Measurements from ENCODE around the gene RALGAPA2. TPM values are rescaled to one million over a fixed set of nuclear protein-coding genes. Genes with fewer than 3 reads are reported as not detected.

RALGAPA2 gene
- total RNA-seq, 4 donors from 2014 or later = 20.1 to 27.7 (median 23.0) TPM

GRCh38 chr20:20426655-20426907 lies 285.9 kb downstream of the RALGAPA2 start:
- WGBS = 74% methylated on average over 4 of the region's 4 CpGs
- intact Hi-C loops (cut with DNase I) = no loop called here
- no peaks in the 10 kb centered on the region for H3K4me1 ChIP-seq

DNA sequence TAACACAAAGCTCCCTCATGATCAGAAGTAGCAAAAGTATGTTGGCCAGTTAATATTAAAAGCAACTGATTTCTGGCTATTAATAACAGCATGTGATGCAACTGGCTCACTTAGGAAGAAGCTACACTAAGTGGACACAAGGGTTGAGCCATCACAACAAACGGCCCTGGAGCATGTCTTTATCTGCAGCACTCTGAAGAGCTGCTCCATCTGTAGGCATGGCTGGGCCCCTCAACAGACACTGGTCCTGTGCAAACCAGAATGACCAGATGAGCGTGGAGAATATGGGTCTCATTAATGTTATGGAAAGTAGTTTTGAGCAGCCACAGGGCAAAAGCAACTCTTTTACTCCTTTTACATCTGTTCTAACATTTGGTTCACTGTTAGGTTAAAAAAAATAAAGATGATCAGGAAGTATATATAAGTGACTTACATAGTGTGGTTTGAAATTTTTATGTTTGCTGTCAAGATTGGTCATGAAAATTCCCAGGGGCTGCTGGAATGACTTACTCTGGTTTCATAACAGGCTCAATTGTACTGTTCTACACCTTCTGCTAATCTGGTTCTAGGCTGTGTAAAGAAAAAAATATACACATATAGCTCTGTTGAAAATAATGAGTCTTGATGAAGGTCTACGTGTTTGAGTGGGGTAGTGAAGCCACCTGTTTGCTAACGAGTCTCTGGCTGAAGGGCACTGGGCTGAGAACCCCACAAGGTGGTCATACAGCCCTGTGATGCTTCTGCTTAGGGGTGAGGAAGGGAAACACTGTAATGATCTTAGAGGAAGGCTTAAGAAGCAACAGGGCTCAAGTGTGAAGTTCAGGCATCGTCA lies 286.4 kb downstream of the RALGAPA2 start:
- H3K9me3 ChIP-seq = no peaks in the 10 kb centered on the region
- WGBS = 72% methylated on average over 5 of the region's 5 CpGs
- no peak overlapping the region for H3K4me3 ChIP-seq
- H3K27me3 ChIP-seq = no peaks in the 10 kb centered on the region
- no peaks in the 10 kb centered on the region for H3K4me1 ChIP-seq
- DNase-seq (ENCODE audit: extremely low spot score) = no peak
- TF ChIP-seq EP300 (IDR thresholded peaks at IDR 0.05) (no peak), POLR2A (IDR thresholded peaks at IDR 0.05; ENCODE audit: low read depth) (no peak), POLR2AphosphoS5 (IDR thresholded peaks at IDR 0.05) (no peak)
- TF ChIP-seq, protein P1, sequence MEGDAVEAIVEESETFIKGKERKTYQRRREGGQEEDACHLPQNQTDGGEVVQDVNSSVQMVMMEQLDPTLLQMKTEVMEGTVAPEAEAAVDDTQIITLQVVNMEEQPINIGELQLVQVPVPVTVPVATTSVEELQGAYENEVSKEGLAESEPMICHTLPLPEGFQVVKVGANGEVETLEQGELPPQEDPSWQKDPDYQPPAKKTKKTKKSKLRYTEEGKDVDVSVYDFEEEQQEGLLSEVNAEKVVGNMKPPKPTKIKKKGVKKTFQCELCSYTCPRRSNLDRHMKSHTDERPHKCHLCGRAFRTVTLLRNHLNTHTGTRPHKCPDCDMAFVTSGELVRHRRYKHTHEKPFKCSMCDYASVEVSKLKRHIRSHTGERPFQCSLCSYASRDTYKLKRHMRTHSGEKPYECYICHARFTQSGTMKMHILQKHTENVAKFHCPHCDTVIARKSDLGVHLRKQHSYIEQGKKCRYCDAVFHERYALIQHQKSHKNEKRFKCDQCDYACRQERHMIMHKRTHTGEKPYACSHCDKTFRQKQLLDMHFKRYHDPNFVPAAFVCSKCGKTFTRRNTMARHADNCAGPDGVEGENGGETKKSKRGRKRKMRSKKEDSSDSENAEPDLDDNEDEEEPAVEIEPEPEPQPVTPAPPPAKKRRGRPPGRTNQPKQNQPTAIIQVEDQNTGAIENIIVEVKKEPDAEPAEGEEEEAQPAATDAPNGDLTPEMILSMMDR (IDR thresholded peaks at IDR 0.05) = no peak
- intact Hi-C loops (cut with DNase I) = no loop called here
- H3K27ac ChIP-seq (replicated peaks in 1 of 4) = no peak overlapping the region
- peaks cover 0 to 34% (median 0%) of the 10 kb centered on the region in 4 donors for H3K36me3 ChIP-seq

More at GRCh38 chr20:20426655-20426907, 285.9 kb downstream of the RALGAPA2 start:
- no peak for DNase-seq (ENCODE audit: extremely low spot score)
- Histone ChIP-seq H3K27me3 (no peaks in the 10 kb centered on the region), H3K36me3 (peaks cover 0 to 34% (median 0%) of the 10 kb centered on the region in 4 donors), H3K4me3 (no peak overlapping the region), H3K9me3 (no peaks in the 10 kb centered on the region), H3K27ac (replicated peaks in 1 of 4) (no peak overlapping the region)
- TF ChIP-seq POLR2AphosphoS5 (IDR thresholded peaks at IDR 0.05) (no peak), POLR2A (IDR thresholded peaks at IDR 0.05; ENCODE audit: low read depth) (no peak), EP300 (IDR thresholded peaks at IDR 0.05) (no peak)
- TF ChIP-seq, protein P1 (IDR thresholded peaks at IDR 0.05) = no peak

DNA sequence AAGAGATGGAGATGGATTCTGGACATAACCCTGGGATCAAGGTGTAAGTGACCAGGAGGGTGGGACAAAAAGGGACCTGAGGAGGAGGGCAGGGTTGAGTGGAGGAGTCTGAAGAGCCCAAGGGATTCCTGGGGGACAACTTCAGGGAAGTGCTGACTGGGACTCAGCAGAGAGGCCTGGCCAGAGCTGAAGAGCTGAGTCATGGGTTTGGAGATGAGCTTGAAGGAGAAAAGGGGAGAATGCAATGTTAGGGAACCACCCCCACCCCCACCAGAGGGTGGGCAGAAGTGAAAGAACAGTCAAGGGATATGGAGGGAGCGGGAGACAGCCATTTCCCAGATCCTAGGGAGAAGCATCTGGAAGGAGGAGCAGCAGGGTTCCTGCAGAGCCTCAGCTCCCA lies 289.3 kb downstream of the RALGAPA2 start:
- intact Hi-C loops (cut with DNase I) = no loop called here
- Histone ChIP-seq H3K4me1 (no peaks in the 10 kb centered on the region), H3K27ac (replicated peaks in 1 of 4) (no peak overlapping the region), H3K9me3 (no peaks in the 10 kb centered on the region), H3K36me3 (peaks cover 0 to 34% (median 0%) of the 10 kb centered on the region in 4 donors), H3K27me3 (no peaks in the 10 kb centered on the region), H3K4me3 (no peak overlapping the region)
- WGBS = 100% methylated on average over 1 of the region's 1 CpG
- no peak for DNase-seq (ENCODE audit: extremely low spot score)
- TF ChIP-seq EP300 (IDR thresholded peaks at IDR 0.05) (no peak), POLR2A (IDR thresholded peaks at IDR 0.05; ENCODE audit: low read depth) (no peak), POLR2AphosphoS5 (IDR thresholded peaks at IDR 0.05) (no peak)
- TF ChIP-seq, protein P1 (IDR thresholded peaks at IDR 0.05) = no peak

GRCh38 chr20:20417876-20418676 lies 294.4 kb downstream of the RALGAPA2 start:
- Histone ChIP-seq H3K36me3 (peaks cover 0 to 17% (median 0%) of the 10 kb centered on the region in 4 donors), H3K27me3 (no peaks in the 10 kb centered on the region), H3K27ac (replicated peaks in 1 of 4) (no peak overlapping the region), H3K4me1 (no peaks in the 10 kb centered on the region), H3K9me3 (no peaks in the 10 kb centered on the region), H3K4me3 (no peak overlapping the region)
- no peak for DNase-seq (ENCODE audit: extremely low spot score)
- intact Hi-C loops (cut with DNase I) = no loop called here
- 92% methylated on average over 8 of the region's 8 CpGs for WGBS
- TF ChIP-seq POLR2AphosphoS5 (IDR thresholded peaks at IDR 0.05) (no peak), EP300 (IDR thresholded peaks at IDR 0.05) (no peak), POLR2A (IDR thresholded peaks at IDR 0.05; ENCODE audit: low read depth) (no peak)
- TF ChIP-seq, protein P1 (IDR thresholded peaks at IDR 0.05) = no peak

Measured in esophagus muscularis mucosa (tissue), 4 donors.